Effector CD8-positive, alpha-beta T cell (primary cell): ENCODE data around the gene C1QTNF1.
"Not testable (repeated sequence)": the region's sequence is repeated elsewhere in the genome, so short reads cannot be mapped to it uniquely, and the experiment has no call there.

Experiments used
- DNase-seq: peaks from one replicate; lab custom pipeline; 2025; lab: John Stamatoyannopoulos, UW

Gene C1QTNF1

DNA sequence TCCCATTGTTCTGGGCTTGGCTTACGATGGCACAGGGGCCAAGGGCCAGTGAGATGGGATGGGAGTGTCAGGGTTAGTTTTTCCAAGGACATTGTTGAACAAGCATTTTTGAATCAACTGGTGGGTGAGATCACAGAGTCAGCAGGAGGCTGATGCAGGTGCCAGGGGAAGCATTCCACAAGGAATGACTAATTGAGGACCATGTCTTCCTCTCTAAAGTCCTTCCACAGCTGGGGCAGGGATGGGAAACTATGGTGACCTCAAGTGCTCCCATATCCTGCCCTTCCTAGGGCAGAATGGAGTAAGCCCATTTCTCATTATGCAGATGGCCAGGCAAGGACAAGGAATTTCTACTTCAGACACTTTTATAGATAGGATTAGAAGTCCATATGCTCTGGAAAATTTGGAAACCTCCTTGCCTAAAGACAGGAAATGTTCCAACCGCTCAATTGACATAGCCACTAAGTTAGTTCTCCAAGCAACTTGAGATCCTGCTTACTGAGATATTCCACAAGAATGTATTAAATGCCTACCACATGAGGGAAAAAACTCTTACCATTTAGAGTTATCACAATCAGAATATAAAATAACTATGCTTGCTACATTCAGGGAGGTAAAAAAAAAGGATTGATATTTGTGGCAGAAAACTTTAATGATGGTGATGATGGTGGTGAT is 29.4 kb downstream of the C1QTNF1 start:
- no peak for DNase-seq

DNA sequence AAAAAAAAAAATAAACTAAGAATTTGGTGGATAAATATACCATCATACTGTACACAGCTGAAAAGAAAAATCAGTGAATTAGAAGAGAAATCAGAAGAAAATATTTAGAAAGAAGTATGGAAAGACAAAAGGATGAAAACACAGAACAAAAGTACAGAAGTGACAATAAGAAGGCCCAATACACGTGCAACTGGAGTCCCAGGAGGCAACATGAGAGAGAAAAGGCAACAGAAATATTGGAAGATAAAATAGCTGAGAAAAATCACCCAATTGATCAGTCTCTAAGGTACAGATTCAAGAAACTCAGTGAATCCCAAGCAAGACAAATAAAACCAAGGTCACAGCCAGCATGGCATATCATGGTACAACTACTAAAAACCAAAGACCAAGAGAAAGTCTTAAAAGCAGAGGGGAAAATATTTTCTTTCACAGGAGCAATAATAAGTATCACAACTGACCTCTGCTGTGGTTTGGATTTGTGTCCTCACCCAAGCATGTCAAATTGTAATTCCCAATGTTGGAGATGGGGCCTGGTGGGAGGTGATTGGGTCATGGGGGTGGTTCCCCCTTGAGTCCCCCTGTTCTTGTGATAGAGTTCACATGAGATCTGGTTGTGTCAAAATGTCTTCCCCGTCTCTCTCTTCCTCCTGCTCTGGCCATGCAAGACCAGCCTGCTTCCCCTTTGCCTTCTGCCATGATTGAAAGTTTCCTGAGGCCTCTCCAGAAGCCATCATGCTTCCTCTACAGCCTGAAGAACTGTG is 30.4 kb downstream of the C1QTNF1 start:
- no peak for DNase-seq

DNA sequence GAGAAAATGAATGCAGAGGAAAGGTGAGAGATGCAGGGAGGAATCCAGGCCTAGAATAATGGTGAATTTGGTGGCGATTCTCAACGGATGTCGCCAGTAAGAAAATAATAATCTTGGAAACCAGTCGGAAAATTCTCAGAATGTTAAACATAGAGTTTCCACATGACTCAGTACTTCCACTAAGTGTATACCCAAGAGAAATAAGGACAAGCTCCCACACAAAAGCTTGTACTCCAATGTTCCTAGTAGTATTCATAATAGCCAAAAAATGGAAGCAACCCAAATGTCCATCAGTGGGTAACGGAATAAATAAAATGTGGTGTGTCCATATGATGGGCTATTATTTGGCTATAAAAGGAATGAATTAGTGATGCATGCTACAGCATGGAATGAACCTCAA is 31.2 kb downstream of the C1QTNF1 start:
- no peak for DNase-seq

DNA sequence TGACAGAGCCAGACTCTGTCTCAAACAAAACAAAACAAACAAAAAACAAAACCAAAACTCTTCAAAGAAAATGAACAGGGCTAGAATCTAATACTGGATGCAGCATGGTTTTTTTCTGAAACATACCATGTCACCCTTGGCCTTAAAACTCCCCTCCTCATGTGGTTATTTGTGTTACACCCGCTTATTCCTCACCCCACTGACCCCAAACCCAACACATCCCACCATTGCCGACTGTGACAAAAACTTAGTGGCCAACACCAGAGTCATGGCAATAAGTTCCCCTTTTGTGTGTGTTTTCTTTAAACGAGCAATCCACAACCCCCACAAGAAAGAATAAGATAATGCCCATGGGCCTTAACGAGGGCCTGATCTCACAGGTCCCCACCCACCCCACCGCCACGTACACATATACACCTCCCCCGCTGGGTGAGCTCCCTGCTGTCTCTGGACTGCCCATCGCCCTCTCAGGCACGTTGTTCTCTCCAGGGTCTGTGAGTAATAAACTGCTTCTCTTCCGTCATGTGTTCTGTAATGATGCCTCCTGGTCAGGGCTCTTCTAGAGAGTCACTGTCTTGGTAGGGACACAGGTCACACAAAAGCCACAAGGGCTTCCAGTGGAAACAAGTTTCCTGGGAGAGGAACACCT is 33.9 kb downstream of the C1QTNF1 start:
- DNase-seq = no peak

DNA sequence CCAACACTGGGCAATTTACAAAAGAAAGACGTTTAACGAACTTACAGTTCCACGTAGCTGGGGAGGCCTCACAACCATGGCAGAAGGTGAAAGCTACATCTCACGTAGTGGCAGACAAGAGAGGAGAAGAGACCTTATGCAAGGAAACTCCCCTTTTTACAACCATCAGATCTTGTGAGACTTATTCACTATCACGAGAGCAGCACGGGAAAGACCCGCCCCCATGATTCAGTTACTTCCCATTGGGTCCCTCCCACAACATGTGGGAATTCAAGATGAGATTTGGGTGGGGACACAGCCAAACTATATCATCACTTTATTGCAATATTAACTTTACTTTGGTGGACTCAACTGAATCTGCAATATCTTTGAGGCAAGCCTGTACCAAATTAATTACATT is 38.7 kb downstream of the C1QTNF1 start:
- no peak for DNase-seq

DNA sequence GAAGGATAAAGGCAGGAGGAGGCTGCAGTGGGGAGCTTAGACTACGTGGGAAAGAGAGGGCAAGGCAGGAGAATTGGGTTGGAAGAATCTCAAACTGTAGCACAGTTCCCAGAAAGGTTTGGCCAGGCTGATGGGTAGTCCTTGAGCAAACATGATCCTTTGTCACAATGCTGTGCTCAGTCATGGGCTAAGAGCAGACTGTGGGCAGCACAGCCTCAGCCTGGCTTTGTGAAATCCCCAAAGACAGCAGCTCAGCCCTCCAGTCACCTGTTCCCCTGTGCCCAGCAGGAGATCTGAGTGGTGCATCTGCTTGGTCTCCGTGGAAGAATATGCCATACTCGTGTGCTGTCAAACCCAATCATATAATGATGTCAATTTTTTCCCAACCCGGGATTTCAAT is 40.1 kb downstream of the C1QTNF1 start:
- no peak for DNase-seq

DNA sequence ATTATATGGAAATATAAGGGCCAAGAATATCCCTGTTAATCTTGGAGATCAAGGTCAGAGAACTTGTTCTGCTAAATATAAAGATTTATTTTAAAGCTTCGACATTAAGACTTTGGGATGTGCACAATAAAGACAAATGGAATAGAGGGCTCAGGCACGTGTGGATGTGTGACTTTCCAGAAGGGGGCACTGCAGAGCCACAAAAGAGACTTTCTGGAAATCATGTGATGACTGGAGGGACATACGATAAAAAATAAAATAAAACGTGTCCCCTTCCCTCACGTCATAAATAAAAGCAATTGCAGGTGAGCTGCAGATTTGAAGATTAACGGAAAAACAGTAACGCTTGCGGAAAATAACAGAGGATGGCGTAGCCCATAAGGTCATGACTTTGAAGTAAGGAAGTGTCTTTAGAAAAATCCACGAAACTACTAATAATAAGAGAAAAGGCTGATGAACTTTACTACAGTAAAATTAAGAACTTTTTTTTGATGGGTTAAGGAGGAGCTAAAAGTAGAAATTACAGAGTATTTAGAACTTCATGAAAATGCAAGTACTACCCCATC is 41.2 kb downstream of the C1QTNF1 start:
- DNase-seq = peak; percentile 50

DNA sequence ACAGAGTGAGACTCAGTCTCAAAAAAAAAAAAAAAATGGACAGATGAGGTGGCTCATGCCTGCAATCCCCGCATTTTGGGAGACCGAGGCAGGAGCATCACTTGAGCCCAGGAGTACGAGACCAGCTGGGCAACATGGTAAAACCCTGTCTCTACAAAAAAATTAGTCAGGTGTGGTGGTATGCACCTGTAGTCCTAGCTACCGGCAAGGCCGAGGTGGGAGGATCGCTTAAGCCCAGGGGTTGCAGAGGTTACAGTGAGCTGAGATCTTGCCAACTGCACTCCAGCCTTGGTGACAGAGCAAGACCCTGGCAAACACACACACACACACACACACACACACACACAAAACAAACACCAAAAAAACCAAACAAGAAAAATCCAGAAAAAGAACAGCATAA is 43.0 kb downstream of the C1QTNF1 start:
- no peak for DNase-seq

DNA sequence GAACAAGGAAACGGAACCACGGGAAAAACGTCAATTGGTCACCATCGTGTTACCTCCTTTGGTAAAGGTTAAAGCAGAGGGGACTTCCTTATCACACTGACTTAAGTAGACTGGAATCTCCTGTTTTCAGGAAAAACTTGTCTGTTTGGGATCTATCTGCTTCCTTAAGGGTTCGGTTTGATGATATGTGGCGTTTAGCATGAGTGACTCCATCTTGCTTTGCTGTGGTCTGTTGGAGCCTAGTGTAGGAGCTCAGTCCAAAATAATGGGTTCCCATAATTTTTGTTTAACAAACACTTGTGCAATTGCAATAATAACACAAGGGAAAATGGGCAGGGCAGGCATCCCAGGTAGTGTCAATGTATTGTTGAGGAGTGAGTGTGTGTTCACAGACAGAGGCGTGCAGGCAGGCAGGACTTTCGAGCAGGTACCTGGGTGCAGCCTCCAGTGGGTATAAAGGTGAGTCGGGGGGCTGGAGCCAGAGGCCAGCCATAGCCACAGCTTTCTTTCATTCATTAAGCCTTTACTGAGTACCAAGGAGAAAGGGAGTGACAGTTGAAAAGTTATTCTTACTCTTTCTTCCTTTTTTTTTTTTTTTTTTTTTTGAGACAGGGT is 46.4 kb downstream of the C1QTNF1 start:
- no peak for DNase-seq

DNA sequence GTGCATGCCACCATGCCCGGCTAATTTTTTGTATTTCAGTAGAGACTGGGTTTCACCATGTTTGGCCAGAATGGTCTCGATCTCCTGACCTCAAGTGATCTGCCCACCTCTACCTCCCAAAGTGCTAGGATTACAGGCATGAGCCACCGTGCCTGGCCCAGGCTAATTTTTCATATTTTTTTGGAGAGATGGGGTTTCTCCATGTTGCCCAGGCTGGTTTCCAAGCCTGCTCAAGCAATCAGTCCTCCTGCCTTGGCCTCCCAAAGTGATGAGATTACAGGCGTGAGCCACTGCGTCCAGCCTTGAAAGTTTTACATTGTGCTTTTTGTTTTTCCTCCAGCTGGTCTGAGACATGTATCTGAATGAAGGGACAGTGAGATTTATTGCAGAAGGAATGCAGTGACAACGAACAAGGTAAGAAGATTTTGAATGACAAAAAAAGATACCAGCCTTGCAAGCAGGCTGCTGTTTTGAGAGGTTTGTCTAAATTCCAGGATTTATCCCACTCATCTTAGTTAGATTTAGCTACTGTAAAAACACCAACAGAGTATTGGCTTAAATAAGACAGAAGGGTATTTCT is 47.3 kb downstream of the C1QTNF1 start:
- no peak for DNase-seq

DNA sequence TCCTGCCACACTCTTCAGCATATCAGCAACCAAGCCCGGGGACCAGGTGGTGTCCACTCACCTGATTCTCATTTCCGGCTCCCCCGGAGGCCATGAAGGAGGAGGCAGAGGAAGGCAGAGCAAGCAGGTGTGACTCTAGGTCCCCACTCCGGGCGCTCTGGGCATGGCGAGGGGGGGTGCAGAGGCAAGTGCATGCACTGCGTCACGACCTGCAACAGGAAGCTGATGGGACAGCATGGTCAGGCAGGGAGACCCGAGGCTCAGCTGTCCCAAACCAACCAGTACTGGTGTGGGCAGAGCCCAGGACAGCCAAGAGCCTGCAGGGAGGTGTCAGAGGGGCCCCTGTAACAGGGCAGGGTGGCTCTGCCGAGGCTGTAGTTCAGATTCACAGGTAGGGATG is 48.6 kb downstream of the C1QTNF1 start:
- no peak for DNase-seq

DNA sequence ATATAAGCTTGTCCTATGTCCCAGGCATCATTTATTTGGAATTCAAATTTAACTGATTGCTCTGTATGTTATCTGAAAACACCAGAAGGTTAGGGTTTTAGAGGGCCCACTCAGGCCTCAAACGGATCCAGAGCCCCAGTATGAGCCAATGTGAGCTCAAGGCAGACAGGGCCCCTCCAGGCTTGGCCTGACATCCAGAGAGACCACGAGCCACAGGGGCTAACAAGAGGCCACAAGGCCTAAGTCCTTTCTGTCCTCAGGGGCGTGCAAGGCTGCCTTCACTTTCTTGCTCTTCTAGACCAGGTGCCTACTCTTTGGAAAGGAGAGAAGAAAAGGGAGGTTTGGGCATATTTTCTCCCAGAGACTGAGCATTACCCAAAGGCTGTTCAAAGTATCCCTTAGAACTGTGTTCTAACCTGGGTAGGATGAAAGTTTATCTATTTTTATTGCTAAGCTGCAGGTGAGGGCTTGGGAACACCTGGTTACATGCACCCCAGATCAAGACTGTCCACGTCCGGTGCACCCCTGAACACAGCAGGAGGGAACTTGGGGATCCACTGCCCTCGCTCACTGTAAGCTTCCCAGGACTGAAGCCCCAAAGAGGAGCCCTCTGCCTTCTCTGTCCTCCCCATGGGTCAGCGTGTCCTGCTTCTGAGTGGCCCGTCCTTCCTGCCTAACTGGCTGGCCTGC is 49.2 kb downstream of the C1QTNF1 start:
- DNase-seq = no peak

DNA sequence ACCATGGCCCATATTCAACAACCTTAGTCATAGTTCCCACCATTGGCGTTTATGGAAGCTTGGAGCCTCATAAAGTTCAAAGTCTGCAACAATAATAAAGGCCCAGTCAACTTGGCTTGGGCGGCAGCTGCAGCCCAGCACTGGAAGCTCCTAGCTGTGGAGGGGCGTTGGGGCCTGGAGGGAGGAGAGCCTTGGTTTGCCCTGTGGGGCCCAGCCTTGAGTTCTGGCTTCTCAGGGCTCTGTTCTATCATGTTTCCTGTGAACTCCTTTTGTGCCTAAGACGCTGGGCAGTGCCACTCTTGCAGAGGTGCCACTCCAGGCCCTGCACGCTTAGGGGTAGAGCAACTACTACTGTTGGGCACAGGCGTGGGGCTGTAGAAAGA is 49.7 kb downstream of the C1QTNF1 start:
- no peak for DNase-seq

DNA sequence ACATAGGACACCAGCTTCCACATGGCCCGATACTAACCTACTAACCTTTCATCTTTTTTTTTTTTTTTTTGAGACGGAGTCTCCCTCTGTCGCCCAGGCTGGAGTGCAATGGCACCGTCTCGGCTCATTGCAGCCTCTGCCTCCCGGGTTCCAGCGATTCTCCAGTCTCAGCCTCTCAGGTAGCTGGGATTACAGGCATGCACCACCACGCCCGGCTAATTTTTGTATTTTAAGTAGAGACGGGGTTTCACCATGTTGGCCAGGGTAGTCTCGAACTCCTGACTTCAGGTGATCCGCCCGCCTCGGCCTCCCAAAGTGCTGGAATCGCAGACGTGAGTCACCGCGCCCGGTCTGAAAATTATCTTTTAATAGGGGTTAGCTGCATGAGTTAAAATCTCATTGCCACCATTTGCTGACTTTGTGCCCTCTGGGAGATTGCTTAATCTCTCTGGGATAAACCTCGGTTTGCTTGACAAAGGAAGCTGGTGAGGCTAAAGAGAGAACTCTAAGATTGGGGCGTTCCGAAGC is 50.2 kb downstream of the C1QTNF1 start:
- not testable (repeated sequence) for DNase-seq

DNA sequence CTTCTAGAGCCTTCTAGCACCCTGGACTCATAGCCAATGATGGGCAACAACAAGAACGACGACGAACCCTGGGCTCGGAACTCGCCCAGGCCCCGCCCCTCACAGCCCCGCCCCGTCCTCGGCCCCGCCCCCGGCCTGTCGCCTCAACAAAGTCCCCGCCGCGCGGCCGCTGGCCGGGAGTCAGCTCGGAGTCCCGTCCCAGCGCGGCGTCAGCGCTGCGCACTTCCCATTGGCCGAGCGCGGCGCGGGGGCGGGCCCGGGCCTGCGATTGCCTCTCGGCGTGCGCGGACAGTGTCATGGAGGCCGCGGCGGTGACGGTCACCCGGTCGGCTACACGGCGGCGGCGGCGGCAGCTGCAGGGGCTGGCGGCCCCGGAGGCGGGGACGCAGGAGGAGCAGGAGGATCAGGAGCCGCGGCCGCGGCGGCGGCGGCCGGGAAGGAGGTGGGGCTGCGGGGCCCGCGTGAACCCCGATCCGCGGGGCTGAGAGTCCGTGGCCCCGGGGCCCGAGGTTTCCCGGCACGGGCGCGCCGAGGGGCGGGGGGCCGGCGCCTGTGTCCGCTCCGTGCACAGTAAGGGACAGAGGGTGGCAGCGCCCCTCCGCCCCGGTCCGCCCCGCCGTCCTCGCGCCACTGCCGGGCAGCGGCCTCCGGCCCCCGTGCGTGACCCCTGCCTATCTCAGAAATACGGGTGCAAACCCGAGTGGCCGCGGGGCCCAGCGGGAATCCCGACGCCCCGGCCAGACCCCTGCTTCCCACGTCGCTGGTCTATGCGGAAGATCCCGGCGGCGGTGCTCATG is 50.9 kb downstream of the C1QTNF1 start, which contains the start of gene ENGASE:
ENGASE (plus strand) TSS at position 176 of the 797 bp plus-strand sequence; CDS start at position 297, 121 bp downstream.
- peak; percentile 88 for DNase-seq

DNA sequence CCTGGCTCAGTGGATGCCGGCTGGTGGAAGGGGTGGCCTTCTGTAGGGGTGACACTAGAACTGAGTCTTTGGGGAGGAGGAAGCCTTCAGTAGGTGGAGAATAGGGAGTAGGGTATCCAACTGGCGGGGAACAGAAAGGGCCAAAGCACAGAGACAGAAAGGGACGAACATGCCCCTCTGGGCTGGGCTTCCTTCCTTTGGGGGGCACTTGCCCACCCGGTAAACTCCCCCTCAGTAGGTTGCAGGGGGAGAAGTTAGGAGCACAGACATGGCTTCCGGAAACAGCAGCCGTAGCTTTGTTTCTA is 51.4 kb downstream of the C1QTNF1 start:
- peak; percentile 15 for DNase-seq

DNA sequence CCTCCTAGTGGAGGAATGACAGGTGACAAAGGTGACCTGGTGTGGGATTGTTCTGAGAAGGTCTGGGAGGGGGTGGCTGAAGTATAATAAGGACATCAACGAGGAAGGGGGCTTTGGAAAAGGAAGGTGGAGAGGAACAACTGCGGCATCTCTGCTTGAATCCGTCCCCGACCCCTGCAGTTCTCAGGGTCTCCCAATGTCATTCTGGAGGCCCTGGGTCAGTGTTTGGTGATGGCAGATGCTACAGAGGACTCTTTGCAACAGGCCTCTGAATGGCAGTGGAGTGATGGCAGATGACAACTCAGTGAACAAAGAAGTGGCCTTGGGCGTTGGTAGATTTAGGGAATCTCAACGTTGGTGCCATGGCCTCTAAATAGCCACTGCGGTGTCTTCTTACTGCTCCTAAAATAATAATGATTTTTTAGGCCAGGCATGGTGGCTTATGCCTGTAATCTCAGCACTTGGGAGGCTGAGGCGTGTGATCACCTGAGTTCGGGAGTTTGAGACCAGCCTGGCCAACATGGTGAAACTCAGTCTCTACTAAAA is 52.0 kb downstream of the C1QTNF1 start:
- no peak for DNase-seq

DNA sequence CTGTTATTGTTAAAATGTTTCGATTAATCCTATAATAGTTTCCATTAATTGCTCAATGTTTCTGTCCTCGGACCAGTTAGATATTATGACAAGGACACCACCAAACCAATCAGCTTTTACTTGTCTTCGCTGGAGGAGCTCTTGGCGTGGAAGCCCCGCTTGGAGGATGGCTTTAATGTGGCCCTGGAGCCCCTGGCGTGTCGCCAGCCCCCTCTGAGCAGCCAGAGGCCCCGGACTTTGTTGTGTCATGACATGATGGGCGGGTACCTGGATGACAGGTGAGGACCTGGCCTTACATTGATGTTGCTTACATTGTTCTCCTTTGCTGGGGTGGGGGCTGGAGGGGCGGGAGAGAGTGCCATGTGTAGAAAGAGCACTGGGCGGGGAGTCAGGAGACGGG is 53.6 kb downstream of the C1QTNF1 start:
- DNase-seq = no peak

DNA sequence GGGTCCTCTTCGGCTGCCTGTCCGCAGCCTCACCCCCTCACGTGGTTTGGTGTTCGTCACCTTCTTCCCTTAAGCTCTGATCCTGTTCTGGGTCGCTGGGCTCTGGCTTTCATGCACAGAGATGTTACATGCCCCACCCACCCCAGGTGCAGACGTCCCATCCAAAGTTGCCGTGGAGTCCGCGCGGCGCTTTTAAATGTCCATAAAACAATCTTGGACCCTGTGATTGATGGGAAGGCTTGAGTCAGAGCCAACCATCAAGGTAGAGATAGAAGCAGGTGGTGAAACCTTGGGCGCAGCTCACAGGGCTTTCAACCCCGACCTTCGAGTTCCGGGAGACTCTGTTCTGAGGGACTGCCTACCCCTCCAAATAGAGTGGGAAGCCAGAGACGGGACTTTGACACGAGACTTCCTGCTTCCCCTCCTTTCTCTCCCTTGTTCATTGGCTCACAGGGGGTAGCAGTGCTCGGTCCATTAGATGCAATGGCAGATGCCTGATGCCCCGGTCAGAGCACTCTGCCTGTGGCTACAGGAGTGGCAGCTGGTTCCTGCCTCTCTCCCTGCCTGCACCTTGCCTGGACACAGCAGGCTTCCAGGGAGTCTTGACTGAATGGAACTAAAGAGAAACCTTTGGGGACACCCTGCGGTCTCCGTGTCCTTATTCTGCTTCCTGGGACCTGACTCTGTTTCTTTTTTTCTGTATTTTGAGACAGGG is 54.7 kb downstream of the C1QTNF1 start:
- no peak for DNase-seq
